GM18909 (cell line): ENCODE data around the gene CST3.

ENCODE experiments used
- ATAC-seq: cut with Tn5 transposase; IDR thresholded peaks from one replicate; pipeline ENCODE4 v1.9.1; 2021; ENCODE audit warnings: mild to moderate bottlenecking; ENCODE audit not compliant: unreplicated experiment, poor library complexity

Gene CST3

DNA sequence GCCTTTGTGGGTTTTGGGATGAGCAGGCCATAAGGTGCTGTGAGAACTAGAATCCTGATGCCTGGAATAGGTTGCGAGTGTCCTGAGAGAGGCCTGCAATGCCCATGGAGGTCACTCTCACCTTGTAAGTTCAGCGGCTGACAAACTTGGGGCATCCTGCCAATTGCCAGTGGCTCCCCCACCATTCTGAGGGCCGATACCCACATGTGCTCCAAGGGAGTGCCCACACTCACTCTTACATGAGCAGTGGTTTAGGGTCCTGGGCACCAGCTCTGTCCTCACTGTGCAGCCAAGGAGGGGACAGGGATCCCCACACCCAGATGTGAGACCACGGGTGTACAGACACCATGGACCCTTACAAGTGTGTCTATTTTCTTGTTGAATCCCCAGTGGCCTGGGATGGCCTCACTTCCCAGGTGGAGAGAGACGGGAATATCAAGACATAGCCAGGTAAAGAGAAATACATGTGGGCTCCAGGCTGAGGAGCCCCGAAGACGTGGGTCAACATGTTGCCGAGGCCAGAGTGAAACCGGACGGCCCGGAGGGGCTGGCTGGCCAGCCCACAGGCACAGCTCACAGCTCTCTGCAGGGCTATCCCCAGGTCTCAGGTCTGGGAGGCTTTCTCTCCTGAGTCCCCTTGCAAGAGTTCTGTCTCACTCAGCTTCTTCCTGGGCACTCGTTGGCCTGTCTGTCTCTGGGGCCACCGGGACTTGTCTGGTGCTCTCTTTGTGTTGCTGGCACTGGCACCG, 30.1 kb downstream of the CST3 start:
- no peak for ATAC-seq

DNA sequence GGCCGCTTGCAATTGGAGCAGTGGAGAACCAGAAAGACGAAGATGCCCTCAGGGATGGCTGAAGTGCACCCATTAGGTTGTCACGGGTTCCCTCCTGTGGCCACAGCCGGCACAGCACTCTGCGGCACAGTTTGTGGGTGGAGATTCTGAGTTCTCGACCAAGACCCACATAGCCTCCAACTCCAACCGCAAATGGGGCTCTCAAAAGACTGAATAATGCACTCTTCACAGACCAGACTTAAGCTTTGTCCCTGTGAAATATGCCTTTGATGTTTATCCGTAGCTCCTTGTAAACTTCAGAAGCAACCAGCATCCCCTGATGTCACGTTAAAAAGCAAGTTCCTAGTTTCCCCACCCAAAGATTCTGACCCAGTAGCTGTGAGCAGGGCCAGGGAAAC, 31.1 kb downstream of the CST3 start:
- peak; percentile 92 for ATAC-seq

- no peak for ATAC-seq
These were observed 31.7 kb downstream of the CST3 start, which contains the start of gene CST9 for GRCh38 chr20:23605867-23606651. CST9 (minus strand) TSS chr20:23605917; CDS start chr20:23605864, 53 bp downstream.

GRCh38 chr20:23604306-23604705, 33.4 kb downstream of the CST3 start:
- no peak for ATAC-seq

DNA sequence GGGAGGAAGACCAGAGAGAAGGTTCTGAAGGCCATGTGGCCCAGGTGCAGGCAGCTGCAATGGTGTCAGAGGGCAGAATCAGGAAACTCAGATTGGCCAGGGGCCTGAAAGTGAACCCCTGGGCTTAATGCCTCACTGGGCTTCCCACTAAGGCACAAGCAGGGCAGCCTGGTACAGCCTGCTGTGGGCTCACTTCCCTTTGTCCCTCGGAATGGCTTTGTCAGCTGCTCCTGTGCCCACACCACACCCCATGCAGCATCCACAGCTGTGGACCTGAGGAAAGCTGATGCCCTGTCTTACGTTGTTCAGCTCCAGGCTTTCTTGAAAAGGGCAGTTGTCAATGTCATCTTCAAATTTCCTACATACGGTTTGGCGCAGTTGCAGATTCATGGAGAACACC, 34.4 kb downstream of the CST3 start:
- ATAC-seq, result no peak

GRCh38 chr20:23602699-23603098, 35.1 kb downstream of the CST3 start:
- ATAC-seq, result no peak

DNA sequence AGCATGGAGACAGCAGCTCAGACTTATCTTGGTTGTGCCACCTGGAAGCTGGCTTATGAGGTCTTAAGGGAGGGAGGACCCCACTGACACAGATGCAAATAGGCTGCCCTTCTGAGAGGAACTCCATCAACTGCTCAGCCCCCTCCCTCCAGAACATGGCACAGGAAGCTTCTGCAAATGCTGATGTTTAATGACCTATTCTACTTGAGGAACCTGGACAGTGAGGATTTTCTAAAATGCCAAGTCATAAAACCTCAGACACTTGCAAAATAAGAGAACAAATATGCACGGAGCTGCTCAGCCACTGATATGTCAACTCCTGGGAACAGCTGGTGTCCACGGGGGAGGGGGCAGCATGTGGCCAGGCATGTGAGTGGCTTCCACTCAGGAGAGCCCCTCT, 35.5 kb downstream of the CST3 start:
- no peak for ATAC-seq

DNA sequence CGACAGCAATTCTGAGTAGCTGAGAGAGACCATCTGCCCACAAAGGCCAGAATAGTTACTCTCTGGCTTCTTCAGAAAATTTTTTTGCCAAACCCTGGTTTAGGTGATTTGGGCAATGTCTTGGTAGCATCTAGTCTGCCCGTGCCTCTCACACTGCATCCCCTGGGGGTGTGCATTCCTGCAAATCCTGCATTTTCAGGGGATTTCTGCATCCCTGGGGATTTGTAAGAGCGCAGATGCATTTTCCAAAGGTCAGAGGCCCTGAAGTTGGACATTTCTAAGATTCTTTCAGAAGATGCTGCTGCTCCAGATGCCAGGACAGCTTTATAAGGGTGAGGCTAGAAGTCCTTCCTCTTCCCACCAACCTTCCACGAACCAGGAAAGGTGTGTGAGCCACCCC, 36.0 kb downstream of the CST3 start:
- no peak for ATAC-seq

DNA sequence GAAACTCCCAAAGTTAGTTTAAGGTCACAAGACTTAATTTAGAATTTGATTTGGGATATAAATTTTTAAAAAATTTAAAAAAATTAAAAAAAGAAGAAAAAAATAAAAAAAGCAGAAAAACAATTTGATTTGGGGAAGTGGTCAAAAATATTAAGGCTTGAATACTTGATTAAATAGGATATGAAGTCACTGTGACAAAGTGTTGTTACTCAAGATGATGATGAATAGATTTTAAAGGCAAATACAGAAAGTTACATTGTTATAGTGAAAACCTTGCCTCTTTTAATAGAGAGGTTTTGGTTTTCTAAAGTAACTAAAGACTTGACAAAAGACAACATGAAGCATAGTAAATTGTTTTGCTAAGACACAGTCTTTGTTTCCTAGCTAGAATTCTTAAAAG, 39.3 kb downstream of the CST3 start:
- no peak for ATAC-seq

GRCh38 chr20:23596579-23597250, 41.0 kb downstream of the CST3 start:
- ATAC-seq, result no peak

- no peak for ATAC-seq
These were observed 41.8 kb downstream of the CST3 start for GRCh38 chr20:23595941-23596340.

DNA sequence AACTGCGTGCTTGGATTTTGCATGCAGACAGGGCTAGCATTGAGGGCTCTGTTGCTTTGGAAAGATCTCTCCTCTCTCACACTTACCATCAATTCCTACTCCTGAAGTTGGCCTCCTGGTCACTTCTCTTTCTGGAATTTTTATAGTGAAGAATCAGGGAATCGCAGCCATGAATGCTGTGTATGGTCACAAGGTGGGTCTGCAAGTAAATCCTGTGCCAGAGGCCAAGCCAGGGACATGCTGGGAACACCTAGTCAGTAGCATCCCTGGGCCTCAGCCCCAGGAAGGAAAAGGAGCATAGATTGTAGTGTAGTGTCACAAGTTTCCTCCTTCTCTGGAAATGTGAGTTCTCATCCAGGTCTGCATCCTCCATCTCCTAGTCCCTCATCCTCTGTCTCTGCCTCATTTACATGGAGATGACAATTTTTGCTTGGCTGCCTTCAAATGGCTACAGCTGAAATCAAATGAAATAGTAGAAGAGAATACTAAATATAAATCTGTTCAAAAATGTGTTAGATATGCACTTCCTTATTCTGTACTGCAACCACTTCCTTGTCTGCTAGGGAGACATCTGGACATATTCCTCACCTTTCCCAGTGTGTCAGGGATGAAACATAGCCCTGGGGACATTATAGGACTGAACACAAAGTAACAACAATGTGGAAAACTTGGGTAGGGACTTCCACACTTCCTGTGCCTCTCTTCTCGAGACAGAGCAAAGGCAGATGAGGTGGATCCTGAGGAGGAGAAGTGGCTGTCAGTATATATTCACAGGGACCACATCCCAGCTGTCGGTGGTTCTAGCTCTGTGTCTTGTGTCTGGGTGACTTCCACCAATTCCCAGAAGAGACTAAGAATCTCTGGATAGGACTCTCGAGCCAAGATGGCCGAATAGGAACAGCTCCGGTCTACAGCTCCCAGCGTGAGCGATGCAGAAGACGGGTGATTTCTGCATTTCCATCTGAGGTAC, 49.0 kb downstream of the CST3 start:
- no peak for ATAC-seq

DNA sequence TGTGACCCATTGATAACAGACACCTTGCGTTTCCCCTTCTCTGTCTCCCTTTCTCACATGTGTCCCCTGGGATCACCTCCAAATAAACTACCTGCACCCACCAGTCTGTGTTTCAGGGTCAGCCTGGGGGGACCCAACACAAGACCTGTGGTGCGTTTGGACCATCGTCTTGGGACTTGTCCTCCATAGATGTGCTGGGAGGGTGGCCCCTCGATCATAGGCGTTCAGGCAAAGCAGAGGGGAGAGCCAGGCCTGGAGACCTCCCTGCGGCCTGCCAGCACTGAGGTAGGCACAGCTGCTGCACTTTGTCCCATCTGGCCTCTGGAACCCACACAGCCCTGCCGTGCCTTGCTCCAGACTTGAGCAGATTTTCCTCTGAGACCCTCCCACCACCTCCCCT, 50.1 kb downstream of the CST3 start:
- ATAC-seq, result no peak

DNA sequence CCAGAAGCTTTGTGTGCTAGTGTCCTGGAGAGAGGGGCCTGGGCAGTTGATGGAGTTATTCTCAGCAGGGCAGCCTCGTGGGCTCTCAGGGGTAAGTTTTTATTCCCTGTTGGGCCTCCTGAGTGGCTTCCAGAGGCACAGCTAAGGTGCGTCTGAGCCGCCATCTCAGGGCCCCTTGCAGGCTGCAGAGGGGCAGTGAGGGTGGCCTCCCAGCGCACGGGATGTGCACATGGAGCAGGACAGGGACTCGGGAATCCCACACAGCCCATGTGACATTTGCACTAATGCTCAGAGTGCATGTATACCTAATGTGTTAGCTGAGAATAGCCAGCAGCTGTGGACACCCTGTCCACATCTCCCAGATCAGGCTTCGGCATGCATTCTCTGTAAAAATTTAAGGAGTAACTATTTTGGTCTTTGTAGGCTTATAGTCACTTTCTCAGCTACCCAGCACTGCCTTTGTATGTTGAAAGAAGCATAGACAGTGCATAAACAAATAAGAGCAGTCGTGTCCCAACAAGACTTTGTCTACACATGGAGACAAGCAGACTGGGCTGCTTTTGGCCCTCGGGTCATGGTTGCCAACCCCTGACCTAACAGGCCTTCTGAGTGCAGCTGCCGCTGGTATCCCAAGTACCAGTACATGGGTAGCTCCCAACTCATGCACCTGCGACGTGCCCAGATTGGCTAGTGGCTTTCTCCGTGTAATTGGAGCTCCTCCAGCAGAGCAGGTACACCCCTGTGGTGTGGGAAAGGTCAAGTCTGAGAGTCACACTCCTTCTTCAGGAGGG, 50.8 kb downstream of the CST3 start:
- no peak for ATAC-seq

- ATAC-seq, result no peak
These were observed 51.7 kb downstream of the CST3 start for GRCh38 chr20:23585808-23586734.

DNA sequence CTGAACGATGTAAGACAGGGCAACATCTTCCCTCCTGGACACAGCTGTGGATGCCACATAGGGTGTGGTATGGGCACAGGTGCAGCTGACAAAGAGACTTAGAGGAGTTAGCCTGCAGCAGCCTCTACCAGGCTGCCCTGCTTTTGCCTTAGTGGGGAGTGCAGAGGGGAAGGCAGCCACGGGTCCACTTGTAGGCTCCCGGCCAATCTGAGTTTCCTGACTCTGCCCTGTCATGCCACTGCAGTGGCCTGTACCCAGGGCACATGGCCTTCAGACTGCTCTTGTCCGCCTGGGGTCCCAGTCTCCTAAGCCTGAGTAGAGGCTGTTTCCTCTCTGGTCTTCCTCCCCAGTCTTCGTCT, 52.3 kb downstream of the CST3 start:
- no peak for ATAC-seq

- no peak for ATAC-seq
These were observed 53.1 kb downstream of the CST3 start for GRCh38 chr20:23584434-23585199.
